H9 (cell line): ENCODE results near the gene ERFL. TPM values are rescaled to one million over a fixed set of nuclear protein-coding genes. Genes with fewer than 3 reads are reported as not detected.

Experiments used
- DNase-seq: peaks from one replicate; pipeline ENCODE4 v3.0.0-alpha.2; 2017
- H2AFZ ChIP-seq: one replicate; pipeline ENCODE4 v1.6.1; 2013; ENCODE audit warnings: mild to moderate bottlenecking, low read length, control low read depth, moderate library complexity
- H2AK5ac ChIP-seq: 2 replicates; pipeline ENCODE4 v1.6.1; 2013; ENCODE audit warnings: low read length, control low read depth, mixed read lengths; ENCODE audit not compliant: insufficient read length
- H2BK120ac ChIP-seq: one replicate; pipeline ENCODE4 v1.6.1; 2013; ENCODE audit warnings: low read depth, mild to moderate bottlenecking, low read length, control low read depth, inconsistent platforms; ENCODE audit not compliant: poor library complexity, severe bottlenecking
- H2BK12ac ChIP-seq: 2 replicates; pipeline ENCODE4 v1.6.1; 2013; ENCODE audit warnings: low read length, control low read depth, mixed read lengths, low read depth; ENCODE audit not compliant: insufficient read length
- H2BK15ac ChIP-seq: 2 replicates; pipeline ENCODE4 v1.6.1; 2013; ENCODE audit warnings: low read depth, low read length, control low read depth
- H2BK20ac ChIP-seq: one replicate; pipeline ENCODE4 v1.6.1; 2013; ENCODE audit warnings: low read depth, mild to moderate bottlenecking, low read length, control low read depth, inconsistent platforms; ENCODE audit not compliant: poor library complexity, severe bottlenecking
- H2BK5ac ChIP-seq: 2 replicates; pipeline ENCODE4 v1.6.1; 2013; ENCODE audit warnings: low read length, control low read depth, mixed read lengths; ENCODE audit not compliant: insufficient read length
- H3K14ac ChIP-seq: 2 replicates; pipeline ENCODE4 v1.6.1; 2013; ENCODE audit warnings: low read length, control low read depth; ENCODE audit not compliant: insufficient read depth
- H3K18ac ChIP-seq: 2 replicates; pipeline ENCODE4 v1.6.1; 2013; ENCODE audit warnings: low read depth, mild to moderate bottlenecking, mixed read lengths, low read length, control low read depth; ENCODE audit not compliant: insufficient read length
- H3K23ac ChIP-seq: 2 replicates; pipeline ENCODE4 v1.6.1; 2013; ENCODE audit warnings: low read length, control low read depth, mixed read lengths, low read depth; ENCODE audit not compliant: insufficient read length
- H3K23me2 ChIP-seq: 2 replicates; pipeline ENCODE4 v1.6.1; 2013; ENCODE audit warnings: low read depth, mild to moderate bottlenecking, mixed read lengths, low read length, control low read depth; ENCODE audit not compliant: insufficient read length, poor library complexity, severe bottlenecking
- H3K27ac ChIP-seq: 2 replicates; pipeline ENCODE4 v1.5.1; 2013; ENCODE audit warnings: low read length, control low read depth, mixed read lengths, low read depth; ENCODE audit not compliant: insufficient read length
- H3K27me3 ChIP-seq: 2 replicates; pipeline ENCODE4 v1.6.1; 2013; ENCODE audit warnings: low read length, control low read depth, inconsistent platforms; ENCODE audit not compliant: insufficient read depth
- H3K4ac ChIP-seq: 2 replicates; pipeline ENCODE4 v1.6.1; 2013; ENCODE audit warnings: low read depth, mild to moderate bottlenecking, control low read depth, inconsistent platforms, low read length, moderate library complexity
- H3K4me1 ChIP-seq: 2 replicates; pipeline ENCODE4 v1.6.1; 2013; ENCODE audit warnings: low read length, control low read depth, inconsistent platforms; ENCODE audit not compliant: insufficient read depth
- H3K4me2 ChIP-seq: 2 replicates; pipeline ENCODE4 v1.6.1; 2013; ENCODE audit warnings: low read length, control low read depth, mixed read lengths; ENCODE audit not compliant: insufficient read length, insufficient read depth
- H3K56ac ChIP-seq: 2 replicates; pipeline ENCODE4 v1.6.1; 2013; ENCODE audit warnings: low read depth, mild to moderate bottlenecking, mixed read lengths, low read length, control low read depth; ENCODE audit not compliant: insufficient read length
- H3K79me1 ChIP-seq: 2 replicates; pipeline ENCODE4 v1.6.1; 2013; ENCODE audit warnings: low read depth, mild to moderate bottlenecking, moderate library complexity, low read length, control low read depth, inconsistent platforms; ENCODE audit not compliant: insufficient read depth, poor library complexity, severe bottlenecking
- H3K79me2 ChIP-seq: 2 replicates; pipeline ENCODE4 v1.6.1; 2013; ENCODE audit warnings: low read length, control low read depth, inconsistent platforms; ENCODE audit not compliant: insufficient read depth
- H3K9ac ChIP-seq: 2 replicates; pipeline ENCODE4 v1.6.1; 2013; ENCODE audit warnings: low read length, control low read depth, mixed read lengths; ENCODE audit not compliant: insufficient read length; ENCODE audit errors: extremely low read depth
- H3K9me3 ChIP-seq: one replicate; pipeline ENCODE4 v1.6.1; 2013; ENCODE audit warnings: low read depth, low read length, inconsistent platforms; ENCODE audit not compliant: control insufficient read depth
- H3T11ph ChIP-seq: one replicate; pipeline ENCODE4 v1.6.1; 2013; ENCODE audit warnings: mild to moderate bottlenecking, low read length, control low read depth, inconsistent platforms
- H4K20me1 ChIP-seq: one replicate; pipeline ENCODE4 v1.6.1; 2013; ENCODE audit not compliant: control insufficient read depth, insufficient read length, insufficient read depth
- H4K5ac ChIP-seq: 2 replicates; pipeline ENCODE4 v1.6.1; 2013; ENCODE audit warnings: low read depth, mild to moderate bottlenecking, mixed read lengths, low read length, control low read depth; ENCODE audit not compliant: insufficient read length
- H4K8ac ChIP-seq: replicated peaks from 2 replicates; pipeline ENCODE4 v1.6.1; 2013; ENCODE audit warnings: low read length, control low read depth, mixed read lengths, low read depth; ENCODE audit not compliant: insufficient read length
- H4K91ac ChIP-seq: 2 replicates; pipeline ENCODE4 v1.6.1; 2013; ENCODE audit warnings: low read depth, mild to moderate bottlenecking, moderate library complexity, mixed read lengths, low read length, control low read depth; ENCODE audit not compliant: insufficient read length
- H3K27ac Mint-ChIP-seq, 3 experiments: 2 replicates in 2 of 3; 3 replicates in 1 of 3; pipeline ENCODE4 v1.8.0; 2020 to 2021; ENCODE audit warnings: mixed read lengths in 3 of 3, mild to moderate bottlenecking in 1 of 3, moderate library complexity in 1 of 3
- H3K27me3 Mint-ChIP-seq: 2 replicates; pipeline ENCODE4 v1.8.0; 2021; ENCODE audit warnings: low read depth, mild to moderate bottlenecking, moderate library complexity, mixed read lengths
- H3K36me3 Mint-ChIP-seq, 3 experiments: 2 replicates in 2 of 3; 3 replicates in 1 of 3; pipeline ENCODE4 v1.8.0; 2020 to 2021; ENCODE audit warnings: low read depth in 3 of 3, mixed read lengths in 3 of 3; ENCODE audit not compliant: insufficient read depth in 1 of 3
- H3K4me1 Mint-ChIP-seq, 2 experiments: 2 replicates each; pipeline ENCODE4 v1.8.0; 2020; ENCODE audit warnings: mixed read lengths in 2 of 2
- H3K4me3 Mint-ChIP-seq, 2 experiments: 2 replicates in 1 of 2; 3 replicates in 1 of 2; pipeline ENCODE4 v1.8.0; 2020 to 2021; ENCODE audit warnings: mild to moderate bottlenecking in 2 of 2, mixed read lengths in 2 of 2, moderate library complexity in 1 of 2
- H3K9me3 Mint-ChIP-seq, 2 experiments: 2 replicates in 1 of 2; 3 replicates in 1 of 2; pipeline ENCODE4 v1.8.0; 2020; ENCODE audit warnings: mild to moderate bottlenecking in 2 of 2, mixed read lengths in 2 of 2, moderate library complexity in 1 of 2
- WGBS: extraction: QIAGEN DNeasy Blood & Tissue Kit; methylation state at CpG from one replicate; pipeline ENCODE4 v1.1.7; 2013; ENCODE audit warnings: missing lambda C conversion rate, low lambda C conversion rate, mixed read lengths; ENCODE audit not compliant: insufficient read length; ENCODE audit errors: extremely low coverage; 5-methylcytosine and 5-hydroxymethylcytosine counted together
- total RNA-seq: library from RNA; stranded (reverse); gene quantifications from 2 replicates; pipeline ENCODE4 v1.2.1, GENCODE V29; 2021
- TF ChIP-seq, protein P1 (sequence below): fragments of 200-600 bp; sonication (generic); conservative IDR thresholded peaks from 3 replicates; pipeline ENCODE4 v1.8.0; 2021; ENCODE audit warnings: antibody characterized with exemption, mild to moderate bottlenecking

Gene ERFL
- total RNA-seq, 1 experiment from 2014 or later, result 0.22 TPM

DNA sequence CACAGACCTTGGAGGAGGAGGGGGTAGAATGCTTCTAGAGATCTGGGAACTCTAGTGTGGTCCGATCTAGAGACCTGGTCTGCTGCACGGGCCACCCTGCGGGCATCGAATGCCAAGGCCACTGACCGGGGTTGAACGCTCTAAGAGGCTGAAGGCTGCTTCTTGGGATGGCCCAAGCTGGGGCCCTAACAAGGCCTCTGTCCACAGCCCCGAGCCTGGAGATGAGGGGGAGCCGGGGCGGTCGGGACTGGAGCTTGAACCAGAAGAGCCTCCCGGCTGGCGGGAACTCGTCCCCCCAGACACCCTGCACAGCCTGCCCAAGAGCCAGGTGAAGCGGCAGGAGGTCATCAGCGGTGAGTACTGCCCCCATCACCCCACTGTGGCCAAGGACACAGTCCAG is 30.0 kb downstream of the ERFL start:
- no peaks in the 10 kb centered on the region for H3K9me3 ChIP-seq
- H2BK12ac ChIP-seq, result no peak overlapping the region
- WGBS, result no CpG with 5 or more reads among the region's 15 CpGs

More for the DNA sequence above, 30.0 kb downstream of the ERFL start:
- Histone ChIP-seq H3K4ac (no peak overlapping the region), H3K14ac (no peak overlapping the region), H2BK20ac (no peak overlapping the region), H3K18ac (no peak overlapping the region), H3K4me1 (no peaks in the 10 kb centered on the region; the same call in 1 of the 2 replicates), H2AFZ (no peak overlapping the region), H2BK120ac (no peak overlapping the region), H4K91ac (no peak overlapping the region), H2AK5ac (no peak overlapping the region), H3K9ac (no peak overlapping the region), H2BK15ac (no peak overlapping the region), H3K56ac (no peak overlapping the region), H3K79me2 (no peaks in the 10 kb centered on the region), H3K79me1 (no peaks in the 10 kb centered on the region), H3K27ac (no peak overlapping the region), H3K4me2 (no peak overlapping the region), H4K8ac (no peak overlapping the region), H4K5ac (no peak overlapping the region), H3K23ac (no peak overlapping the region), H3T11ph (no peak overlapping the region), H3K27me3 (no peaks in the 10 kb centered on the region), H3K23me2 (no peaks in the 10 kb centered on the region), H4K20me1 (no peaks in the 10 kb centered on the region), H2BK5ac (no peak overlapping the region)
- TF ChIP-seq, protein P1, sequence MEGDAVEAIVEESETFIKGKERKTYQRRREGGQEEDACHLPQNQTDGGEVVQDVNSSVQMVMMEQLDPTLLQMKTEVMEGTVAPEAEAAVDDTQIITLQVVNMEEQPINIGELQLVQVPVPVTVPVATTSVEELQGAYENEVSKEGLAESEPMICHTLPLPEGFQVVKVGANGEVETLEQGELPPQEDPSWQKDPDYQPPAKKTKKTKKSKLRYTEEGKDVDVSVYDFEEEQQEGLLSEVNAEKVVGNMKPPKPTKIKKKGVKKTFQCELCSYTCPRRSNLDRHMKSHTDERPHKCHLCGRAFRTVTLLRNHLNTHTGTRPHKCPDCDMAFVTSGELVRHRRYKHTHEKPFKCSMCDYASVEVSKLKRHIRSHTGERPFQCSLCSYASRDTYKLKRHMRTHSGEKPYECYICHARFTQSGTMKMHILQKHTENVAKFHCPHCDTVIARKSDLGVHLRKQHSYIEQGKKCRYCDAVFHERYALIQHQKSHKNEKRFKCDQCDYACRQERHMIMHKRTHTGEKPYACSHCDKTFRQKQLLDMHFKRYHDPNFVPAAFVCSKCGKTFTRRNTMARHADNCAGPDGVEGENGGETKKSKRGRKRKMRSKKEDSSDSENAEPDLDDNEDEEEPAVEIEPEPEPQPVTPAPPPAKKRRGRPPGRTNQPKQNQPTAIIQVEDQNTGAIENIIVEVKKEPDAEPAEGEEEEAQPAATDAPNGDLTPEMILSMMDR, result no peak
- H3K9me3 Mint-ChIP-seq, result no peaks in the 10 kb centered on the region
- no peak for DNase-seq
- H3K27me3 Mint-ChIP-seq, result no peaks in the 10 kb centered on the region; the same call in 1 of the 2 replicates
- H3K27ac Mint-ChIP-seq, result 0 out of 7 replicates have a peak overlapping the region, but pooled peaks of 1 of the 3 experiments have one; percentile 27
- H3K4me3 Mint-ChIP-seq, result no peak overlapping the region; a peak in 1 of 5 replicates
- H3K4me1 Mint-ChIP-seq, result peaks cover 0 to 28% of the 10 kb centered on the region in 2 experiments; a peak in 2 of 4 replicates
- H3K36me3 Mint-ChIP-seq, result peaks cover 14 to 52% (median 50%) of the 10 kb centered on the region in 3 experiments; a peak in 6 of 7 replicates
